Activated CD4-positive, alpha-beta T cell treated with anti-CD3 and anti-CD28 coated beads for 36 hours (primary cell): ENCODE data around the gene VPS26A. TPM values are rescaled to one million over a fixed set of nuclear protein-coding genes. Genes with fewer than 3 reads are reported as not detected.

ENCODE experiments used
- ATAC-seq: fragments of 200-7000 bp; cut with Tn5 transposase; one replicate; pipeline ENCODE4 v1.10.0; 2021; ENCODE audit warnings: mild to moderate bottlenecking, moderate library complexity
- CTCF ChIA-PET: fragments of 350-600 bp; sonication (Branson Sonifier 250); formaldehyde crosslinking; loops from one replicate; lab custom pipeline; 2021; ENCODE audit warnings: antibody characterized with exemption; lab: Charles Lee
- POLR2A ChIA-PET: fragments of 350-600 bp; sonication (Branson Sonifier 250); formaldehyde crosslinking; loops from one replicate; lab custom pipeline; 2021; ENCODE audit warnings: antibody characterized with exemption, inconsistent platforms; lab: Charles Lee
- DNase-seq: peaks from one replicate; pipeline ENCODE4 v3.0.0-alpha.2; 2020
- H3K27ac Mint-ChIP-seq: one replicate; pipeline ENCODE4 v1.8.0; 2021; ENCODE audit warnings: mixed read lengths
- H3K27me3 Mint-ChIP-seq: one replicate; pipeline ENCODE4 v1.8.0; 2021; ENCODE audit warnings: mixed read lengths
- H3K36me3 Mint-ChIP-seq: one replicate; pipeline ENCODE4 v1.8.0; 2021; ENCODE audit warnings: low read depth, mixed read lengths
- H3K4me1 Mint-ChIP-seq: one replicate; pipeline ENCODE4 v1.8.0; 2021; ENCODE audit warnings: mixed read lengths
- H3K4me3 Mint-ChIP-seq: one replicate; pipeline ENCODE4 v1.8.0; 2021; ENCODE audit warnings: mild to moderate bottlenecking, moderate library complexity, mixed read lengths
- H3K9me3 Mint-ChIP-seq: one replicate; pipeline ENCODE4 v1.8.0; 2021; ENCODE audit warnings: low read depth, mixed read lengths
- intact Hi-C, 2 experiments: fragments of 100-400 bp; cut with DNase I in 1 of 2; cut with micrococcal nuclease in 1 of 2; formaldehyde crosslinking; loops; one replicate each; pipeline versions ENCODE4 v1.14.2 to v1.15.1; 2022 to 2024; cut with DNase I, micrococcal nuclease
- total RNA-seq, 2 experiments: library from RNA; stranded (reverse); gene quantifications; one replicate each; pipeline ENCODE4 v1.2.3, GENCODE V29; 2021

Gene VPS26A
- total RNA-seq, 2 experiments from 2014 or later, result 27.1 to 32.2 TPM

- peak overlapping the region; percentile 99 for H3K27ac Mint-ChIP-seq
- intact Hi-C loops, result loop anchor here (1.0 to 10.0 kb wide), 9 partner anchors 34 to 1072 kb away; partner anchors contain the start of genes DDX21 (in 2 of the 2), DDX50 (in 1 of the 2), HNRNPH3 (in 1 of the 2) and PBLD (in 1 of the 2)
- no peaks in the 10 kb centered on the region for H3K27me3 Mint-ChIP-seq
- ATAC-seq (peak; percentile 75), DNase-seq (peak; percentile 90)
- H3K4me3 Mint-ChIP-seq, result peak overlapping the region; percentile 86
- no peaks in the 10 kb centered on the region for H3K9me3 Mint-ChIP-seq
- peaks cover 64% of the 10 kb centered on the region for H3K4me1 Mint-ChIP-seq
- ChIA-PET CTCF (interaction anchor here (0.6 to 8.1 kb wide), 8 partner anchors 16 to 81 kb away, joined by 3 to 179 read pairs (median 3); no protein-coding TSS in a partner anchor), POLR2A (interaction anchor here (0.6 to 2.0 kb wide), 12 partner anchors 24 to 190 kb away, joined by 3 to 28 read pairs (median 6); no protein-coding TSS in a partner anchor)
- H3K36me3 Mint-ChIP-seq, result peaks cover 48% of the 10 kb centered on the region
Observed at GRCh38 chr10:69089638-69090599, 34.1 kb upstream of the VPS26A start.

- no peaks in the 10 kb centered on the region for H3K9me3 Mint-ChIP-seq
- no peak for DNase-seq
- peaks cover 50% of the 10 kb centered on the region for H3K36me3 Mint-ChIP-seq
- ATAC-seq, result no peak
- H3K4me3 Mint-ChIP-seq, result peak overlapping the region; percentile 86
- POLR2A ChIA-PET, result interaction anchor here (0.6 to 2.0 kb wide), 10 partner anchors 11 to 190 kb away, joined by 3 to 14 read pairs (median 3); no protein-coding TSS in a partner anchor
- H3K4me1 Mint-ChIP-seq, result peaks cover 62% of the 10 kb centered on the region
- intact Hi-C loops, result loop anchor here (1.0 to 10.0 kb wide), 7 partner anchors 34 to 1072 kb away; partner anchors contain the start of genes DDX21 (in 2 of the 2), HNRNPH3 (in 1 of the 2), PBLD (in 1 of the 2) and VPS26A (in 1 of the 2)
- H3K27me3 Mint-ChIP-seq, result no peaks in the 10 kb centered on the region
- CTCF ChIA-PET, result interaction anchor here (0.9 to 8.1 kb wide), 5 partner anchors 15 to 97 kb away, joined by 3 to 179 read pairs (median 5); no protein-coding TSS in a partner anchor
- peak overlapping the region; percentile 99 for H3K27ac Mint-ChIP-seq
Observed at GRCh38 chr10:69090685-69091084, 33.3 kb upstream of the VPS26A start.

GRCh38 chr10:69091143-69091651 lies 32.8 kb upstream of the VPS26A start:
- ATAC-seq (no peak), DNase-seq (no peak)
- peaks cover 62% of the 10 kb centered on the region for H3K4me1 Mint-ChIP-seq
- peaks cover 50% of the 10 kb centered on the region for H3K36me3 Mint-ChIP-seq
- H3K9me3 Mint-ChIP-seq, result no peaks in the 10 kb centered on the region
- H3K4me3 Mint-ChIP-seq, result peak overlapping the region; percentile 86
- CTCF ChIA-PET, result interaction anchor here (0.8 to 8.1 kb wide), 7 partner anchors 9 to 97 kb away, joined by 3 to 179 read pairs (median 5); no protein-coding TSS in a partner anchor
- no peaks in the 10 kb centered on the region for H3K27me3 Mint-ChIP-seq
- POLR2A ChIA-PET, result interaction anchor here (0.6 to 2.0 kb wide), 8 partner anchors 10 to 132 kb away, joined by 3 to 14 read pairs (median 3); no protein-coding TSS in a partner anchor
- peak overlapping the region; percentile 99 for H3K27ac Mint-ChIP-seq
- intact Hi-C loops, result loop anchor here (2.0 to 10.0 kb wide), 3 partner anchors 94 to 1071 kb away; partner anchors contain the start of genes HNRNPH3 (in 1 of the 2) and PBLD (in 1 of the 2)

- Mint-ChIP-seq H3K9me3 (no peaks in the 10 kb centered on the region), H3K27me3 (no peaks in the 10 kb centered on the region), H3K4me3 (peak overlapping the region; percentile 30), H3K36me3 (peaks cover 59% of the 10 kb centered on the region), H3K27ac (peak overlapping the region; percentile 81), H3K4me1 (peaks cover 60% of the 10 kb centered on the region)
- ChIA-PET POLR2A (interaction anchor here (1.1 kb wide), 2 partner anchors 27 to 88 kb away, joined by 3 to 4 read pairs; no protein-coding TSS in a partner anchor), CTCF (interaction anchor here (0.6 to 8.1 kb wide), 29 partner anchors 7 to 685 kb away, joined by 3 to 179 read pairs (median 4); partner anchors contain the start of gene DDX21)
- ATAC-seq, result peak; percentile 22
- intact Hi-C loops, result loop anchor here (1.0 to 10.0 kb wide), 6 partner anchors 30 to 1069 kb away; partner anchors contain the start of genes HNRNPH3 (in 1 of the 2) and PBLD (in 1 of the 2)
- DNase-seq, result peak; percentile 90
Observed at GRCh38 chr10:69092959-69093850, 30.8 kb upstream of the VPS26A start.

- ATAC-seq (no peak), DNase-seq (no peak)
- no peak overlapping the region for H3K27ac Mint-ChIP-seq
- H3K4me1 Mint-ChIP-seq, result peaks cover 60% of the 10 kb centered on the region
- peaks cover 55% of the 10 kb centered on the region for H3K36me3 Mint-ChIP-seq
- POLR2A ChIA-PET, result no interaction called here
- intact Hi-C loops, result loop anchor here (1.0 to 10.0 kb wide), 6 partner anchors 29 to 1068 kb away; partner anchors contain the start of genes HNRNPH3 (in 1 of the 2) and PBLD (in 1 of the 2)
- no peak overlapping the region for H3K4me3 Mint-ChIP-seq
- H3K9me3 Mint-ChIP-seq, result no peaks in the 10 kb centered on the region
- H3K27me3 Mint-ChIP-seq, result no peaks in the 10 kb centered on the region
- CTCF ChIA-PET, result interaction anchor here (0.6 to 8.1 kb wide), 20 partner anchors 8 to 1728 kb away, joined by 3 to 179 read pairs (median 4); partner anchors contain the start of gene DDX21
Observed at GRCh38 chr10:69093933-69094332, 30.0 kb upstream of the VPS26A start.

- DNase-seq, result no peak
- H3K36me3 Mint-ChIP-seq, result peaks cover 56% of the 10 kb centered on the region
- H3K27ac Mint-ChIP-seq, result no peak overlapping the region
- intact Hi-C loops, result loop anchor here in 1 of 2 experiments (10.0 kb wide), 1 partner anchor 761 kb away; the partner anchor contains the start of genes HNRNPH3 and PBLD
- ChIA-PET POLR2A (interaction anchor here (0.7 to 1.7 kb wide), 3 partner anchors 30 to 121 kb away, joined by 3 to 5 read pairs (median 3); no protein-coding TSS in a partner anchor), CTCF (interaction anchor here (0.6 to 8.1 kb wide), 3 partner anchors 9 to 87 kb away, joined by 3 to 179 read pairs (median 18); no protein-coding TSS in a partner anchor)
- H3K4me3 Mint-ChIP-seq, result no peak overlapping the region
- no peaks in the 10 kb centered on the region for H3K27me3 Mint-ChIP-seq
- peaks cover 59% of the 10 kb centered on the region for H3K4me1 Mint-ChIP-seq
- H3K9me3 Mint-ChIP-seq, result no peaks in the 10 kb centered on the region
- peak; percentile 40 for ATAC-seq
Observed at GRCh38 chr10:69096045-69096444, 27.9 kb upstream of the VPS26A start.

GRCh38 chr10:69097729-69098128 lies 26.2 kb upstream of the VPS26A start:
- Mint-ChIP-seq H3K27me3 (no peaks in the 10 kb centered on the region), H3K27ac (peak overlapping the region; percentile 28), H3K4me3 (no peak overlapping the region), H3K9me3 (no peaks in the 10 kb centered on the region), H3K36me3 (peaks cover 62% of the 10 kb centered on the region), H3K4me1 (peaks cover 60% of the 10 kb centered on the region)
- POLR2A ChIA-PET, result interaction anchor here (0.9 to 1.7 kb wide), 2 partner anchors 93 to 110 kb away, joined by 5 read pairs; no protein-coding TSS in a partner anchor
- intact Hi-C loops, result loop anchor here in 1 of 2 experiments (10.0 kb wide), 1 partner anchor 763 kb away; the partner anchor contains the start of genes HNRNPH3 and PBLD
- CTCF ChIA-PET, result interaction anchor here (0.7 kb wide), 1 partner anchor 207 kb away, joined by 3 read pairs; no protein-coding TSS in a partner anchor
- no peak for ATAC-seq
- no peak for DNase-seq

- ChIA-PET POLR2A (no interaction called here), CTCF (interaction anchor here (0.6 to 3.0 kb wide), 9 partner anchors 8 to 149 kb away, joined by 3 to 14 read pairs (median 3); no protein-coding TSS in a partner anchor)
- Mint-ChIP-seq H3K4me3 (no peak overlapping the region), H3K36me3 (peaks cover 66% of the 10 kb centered on the region), H3K27me3 (no peaks in the 10 kb centered on the region), H3K4me1 (peaks cover 46% of the 10 kb centered on the region), H3K27ac (no peak overlapping the region), H3K9me3 (no peaks in the 10 kb centered on the region)
- intact Hi-C loops, result no loop called here
- no peak for DNase-seq
- ATAC-seq, result no peak
Observed at GRCh38 chr10:69100136-69100872, 23.7 kb upstream of the VPS26A start.
